Esophagus muscularis mucosa (tissue), 3 donors: Measurements from ENCODE around the gene AMACR.

ENCODE experiments used
- CTCF ChIP-seq, 3 experiments: fragments of 200-600 bp in 2 of 3; fragments of 450-650 bp in 1 of 3; sonication (generic) in 2 of 3; IDR thresholded peaks; one replicate each; pipeline ENCODE4 v1.5.1; 2017 to 2019; ENCODE audit warnings: antibody characterized with exemption in 3 of 3, mild to moderate bottlenecking in 2 of 3, moderate library complexity in 1 of 3
- POLR2A ChIP-seq: fragments of 450-650 bp; IDR thresholded peaks from one replicate; pipeline ENCODE4 v1.6.1; 2017; ENCODE audit warnings: antibody characterized with exemption, moderate library complexity, mild to moderate bottlenecking, low read depth

DNA sequence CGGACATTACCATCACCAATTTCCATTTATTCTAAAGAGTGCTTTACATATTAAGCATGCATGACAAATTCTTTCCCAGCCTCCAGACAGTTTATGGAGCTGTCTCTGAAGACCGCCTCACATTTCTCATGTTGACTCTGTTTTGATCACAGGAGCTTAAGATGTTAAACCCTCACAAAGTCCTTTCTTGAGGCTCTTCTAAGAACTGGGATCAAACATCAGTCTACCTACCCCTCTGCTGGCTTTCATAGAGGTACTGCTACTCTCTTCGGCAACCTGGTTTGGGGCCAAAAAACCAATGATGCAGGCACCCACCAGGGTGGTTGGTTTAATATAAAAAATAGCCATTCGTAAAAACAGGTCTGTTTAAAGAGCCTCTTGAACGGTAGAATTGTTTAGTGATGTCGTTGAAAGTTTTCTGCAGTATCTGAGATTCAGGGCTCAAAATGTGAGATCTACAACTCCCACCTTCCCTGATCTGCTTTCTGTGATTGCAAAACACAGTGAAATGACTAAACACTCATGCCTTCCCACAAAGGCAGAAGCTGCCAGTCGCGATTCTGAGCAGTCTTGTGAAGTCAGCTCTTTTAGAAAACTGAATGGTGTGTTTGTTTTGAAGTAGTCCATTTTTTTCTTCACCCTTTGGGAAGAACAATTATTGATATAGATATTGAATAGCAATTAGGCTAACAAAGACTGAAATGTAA lies 68.1 kb downstream of the AMACR start:
- no peak for TF ChIP-seq CTCF (IDR thresholded peaks at IDR 0.05)
- TF ChIP-seq POLR2A = no peak
